ENCODE data around the gene CATSPER3. TPM values are rescaled to one million over a fixed set of nuclear protein-coding genes. Genes with fewer than 3 reads are reported as not detected.
"Not testable (repeated sequence)": the region's sequence is repeated elsewhere in the genome, so short reads cannot be mapped to it uniquely, and the experiment has no call there.

Gene CATSPER3
- total RNA-seq, 1 donor from 2014 or later, result 0.39 TPM

DNA sequence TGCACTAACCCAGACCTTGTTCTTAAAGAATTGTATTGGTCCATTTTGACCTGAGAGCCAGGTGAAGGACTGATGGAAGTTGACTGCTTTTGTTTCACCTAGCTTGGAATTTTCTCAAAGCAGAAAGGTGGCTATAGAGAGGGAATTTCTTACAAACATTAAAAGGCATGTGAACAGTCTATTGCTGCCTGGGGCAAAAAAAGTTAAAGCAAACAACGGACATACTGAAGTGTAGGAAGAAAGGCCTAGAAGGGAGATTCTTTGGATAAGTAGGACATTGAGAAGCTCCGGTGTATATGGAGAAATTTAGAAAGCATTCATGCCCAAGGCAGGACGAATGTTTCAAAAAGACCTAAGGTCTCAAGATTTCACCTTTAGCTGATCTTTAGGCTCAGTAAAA is 11.7 kb downstream of the CATSPER3 start:
- no peak overlapping the region for H3K27ac ChIP-seq (ENCODE audit: low read depth, low read length)
- Mint-ChIP-seq H3K27me3 (ENCODE audit: low read depth, unreplicated experiment) (peaks cover 3% of the 10 kb centered on the region), H3K9me3 (ENCODE audit: unreplicated experiment) (peaks cover 46% of the 10 kb centered on the region), H3K4me3 (ENCODE audit: unreplicated experiment) (no peak overlapping the region), H3K4me1 (ENCODE audit: low read depth, unreplicated experiment) (no peaks in the 10 kb centered on the region), H3K27ac (ENCODE audit: unreplicated experiment) (no peak overlapping the region), H3K36me3 (ENCODE audit: low read depth, unreplicated experiment) (peaks cover 12% of the 10 kb centered on the region)
- no peaks in the 10 kb centered on the region for H3K36me3 ChIP-seq (ENCODE audit: insufficient read depth, low read length)
- no peaks in the 10 kb centered on the region for H3K9me3 ChIP-seq (ENCODE audit: insufficient read depth, low read depth, low read length)
- H2AFZ ChIP-seq (ENCODE audit: low read depth, low read length), result no peak overlapping the region
- H3K79me2 ChIP-seq (ENCODE audit: insufficient read depth, low read length), result no peaks in the 10 kb centered on the region
- TF ChIP-seq EZH2 (IDR thresholded peaks at IDR 0.05; ENCODE audit: insufficient read depth, low read length), result no peak
- no peaks in the 10 kb centered on the region for H4K20me1 ChIP-seq (ENCODE audit: insufficient read depth, low read length)
- no peak overlapping the region for H3K4me3 ChIP-seq (ENCODE audit: insufficient read depth, low read depth, low read length)
- H3K4me1 ChIP-seq (ENCODE audit: insufficient read depth, low read length), result no peaks in the 10 kb centered on the region
- no peak overlapping the region for H3K4me2 ChIP-seq (ENCODE audit: low read length)
- DNase-seq (ENCODE audit: low read depth) (no peak), FAIRE-seq (no peak)
- H3K27me3 ChIP-seq (ENCODE audit: insufficient read depth, low read length), result no peaks in the 10 kb centered on the region
- H3K9ac ChIP-seq (ENCODE audit: low read length), result no peak overlapping the region

DNA sequence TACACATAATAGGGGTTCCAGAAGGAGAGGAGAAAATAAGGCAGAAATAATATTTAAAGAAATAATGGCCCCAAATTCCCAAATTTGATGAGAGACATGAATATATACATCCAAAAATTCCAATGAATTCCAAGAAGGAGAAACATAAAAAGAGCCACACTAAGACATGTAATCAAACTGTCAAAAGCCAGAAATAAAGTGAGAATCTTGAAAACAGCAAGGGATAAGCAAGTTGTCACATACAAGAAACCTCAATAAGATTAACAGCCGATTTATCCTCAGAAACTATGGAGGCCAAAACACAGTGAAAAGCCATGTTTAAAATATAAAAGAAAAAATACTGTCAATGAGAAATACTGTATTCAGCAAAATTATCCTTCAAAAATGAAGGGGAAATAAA is 14.5 kb downstream of the CATSPER3 start:
- Histone ChIP-seq H3K9me3 (ENCODE audit: insufficient read depth, low read depth, low read length) (no peaks in the 10 kb centered on the region), H3K4me3 (ENCODE audit: insufficient read depth, low read depth, low read length) (no peak overlapping the region), H3K4me2 (ENCODE audit: low read length) (no peak overlapping the region), H4K20me1 (ENCODE audit: insufficient read depth, low read length) (no peaks in the 10 kb centered on the region), H2AFZ (ENCODE audit: low read depth, low read length) (no peak overlapping the region), H3K4me1 (ENCODE audit: insufficient read depth, low read length) (no peaks in the 10 kb centered on the region), H3K27me3 (ENCODE audit: insufficient read depth, low read length) (peaks cover 2% of the 10 kb centered on the region), H3K9ac (ENCODE audit: low read length) (no peak overlapping the region), H3K36me3 (ENCODE audit: insufficient read depth, low read length) (no peaks in the 10 kb centered on the region), H3K79me2 (ENCODE audit: insufficient read depth, low read length) (no peaks in the 10 kb centered on the region), H3K27ac (ENCODE audit: low read depth, low read length) (no peak overlapping the region)
- DNase-seq (ENCODE audit: low read depth) (no peak), FAIRE-seq (no peak)
- Mint-ChIP-seq H3K27ac (ENCODE audit: unreplicated experiment) (no peak overlapping the region), H3K27me3 (ENCODE audit: low read depth, unreplicated experiment) (peaks cover 8% of the 10 kb centered on the region), H3K9me3 (ENCODE audit: unreplicated experiment) (peaks cover 34% of the 10 kb centered on the region), H3K4me3 (ENCODE audit: unreplicated experiment) (no peak overlapping the region), H3K36me3 (ENCODE audit: low read depth, unreplicated experiment) (peaks cover 4% of the 10 kb centered on the region), H3K4me1 (ENCODE audit: low read depth, unreplicated experiment) (no peaks in the 10 kb centered on the region)
- TF ChIP-seq, protein P1, sequence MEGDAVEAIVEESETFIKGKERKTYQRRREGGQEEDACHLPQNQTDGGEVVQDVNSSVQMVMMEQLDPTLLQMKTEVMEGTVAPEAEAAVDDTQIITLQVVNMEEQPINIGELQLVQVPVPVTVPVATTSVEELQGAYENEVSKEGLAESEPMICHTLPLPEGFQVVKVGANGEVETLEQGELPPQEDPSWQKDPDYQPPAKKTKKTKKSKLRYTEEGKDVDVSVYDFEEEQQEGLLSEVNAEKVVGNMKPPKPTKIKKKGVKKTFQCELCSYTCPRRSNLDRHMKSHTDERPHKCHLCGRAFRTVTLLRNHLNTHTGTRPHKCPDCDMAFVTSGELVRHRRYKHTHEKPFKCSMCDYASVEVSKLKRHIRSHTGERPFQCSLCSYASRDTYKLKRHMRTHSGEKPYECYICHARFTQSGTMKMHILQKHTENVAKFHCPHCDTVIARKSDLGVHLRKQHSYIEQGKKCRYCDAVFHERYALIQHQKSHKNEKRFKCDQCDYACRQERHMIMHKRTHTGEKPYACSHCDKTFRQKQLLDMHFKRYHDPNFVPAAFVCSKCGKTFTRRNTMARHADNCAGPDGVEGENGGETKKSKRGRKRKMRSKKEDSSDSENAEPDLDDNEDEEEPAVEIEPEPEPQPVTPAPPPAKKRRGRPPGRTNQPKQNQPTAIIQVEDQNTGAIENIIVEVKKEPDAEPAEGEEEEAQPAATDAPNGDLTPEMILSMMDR (IDR thresholded peaks at IDR 0.05; ENCODE audit: insufficient read depth, low read depth, low read length), result no peak
- no peak for TF ChIP-seq EZH2 (IDR thresholded peaks at IDR 0.05; ENCODE audit: insufficient read depth, low read length)

GRCh38 chr5:134989266-134989830 is 21.6 kb downstream of the CATSPER3 start:
- Histone ChIP-seq H3K9me3 (ENCODE audit: insufficient read depth, low read depth, low read length) (no peaks in the 10 kb centered on the region), H4K20me1 (ENCODE audit: insufficient read depth, low read length) (no peaks in the 10 kb centered on the region), H3K79me2 (ENCODE audit: insufficient read depth, low read length) (no peaks in the 10 kb centered on the region), H3K27ac (ENCODE audit: low read depth, low read length) (no peak overlapping the region), H3K36me3 (ENCODE audit: insufficient read depth, low read length) (no peaks in the 10 kb centered on the region), H3K4me2 (ENCODE audit: low read length) (no peak overlapping the region), H3K4me1 (ENCODE audit: insufficient read depth, low read length) (no peaks in the 10 kb centered on the region), H3K9ac (ENCODE audit: low read length) (no peak overlapping the region), H3K4me3 (ENCODE audit: insufficient read depth, low read depth, low read length) (no peak overlapping the region), H3K27me3 (ENCODE audit: insufficient read depth, low read length) (peaks cover 10% of the 10 kb centered on the region), H2AFZ (ENCODE audit: low read depth, low read length) (no peak overlapping the region)
- peaks cover 4% of the 10 kb centered on the region for H3K9me3 Mint-ChIP-seq (ENCODE audit: unreplicated experiment)
- DNase-seq (ENCODE audit: low read depth) (peak; percentile 64), FAIRE-seq (no peak)
- no peak overlapping the region for H3K27ac Mint-ChIP-seq (ENCODE audit: unreplicated experiment)
- no peaks in the 10 kb centered on the region for H3K36me3 Mint-ChIP-seq (ENCODE audit: low read depth, unreplicated experiment)
- no peak overlapping the region for H3K4me3 Mint-ChIP-seq (ENCODE audit: unreplicated experiment)
- TF ChIP-seq EZH2 (IDR thresholded peaks at IDR 0.05; ENCODE audit: insufficient read depth, low read length), result no peak
- TF ChIP-seq, protein P1 (IDR thresholded peaks at IDR 0.05; ENCODE audit: insufficient read depth, low read depth, low read length), result no peak
- H3K4me1 Mint-ChIP-seq (ENCODE audit: low read depth, unreplicated experiment), result peaks cover 8% of the 10 kb centered on the region
- peaks cover 25% of the 10 kb centered on the region for H3K27me3 Mint-ChIP-seq (ENCODE audit: low read depth, unreplicated experiment)

DNA sequence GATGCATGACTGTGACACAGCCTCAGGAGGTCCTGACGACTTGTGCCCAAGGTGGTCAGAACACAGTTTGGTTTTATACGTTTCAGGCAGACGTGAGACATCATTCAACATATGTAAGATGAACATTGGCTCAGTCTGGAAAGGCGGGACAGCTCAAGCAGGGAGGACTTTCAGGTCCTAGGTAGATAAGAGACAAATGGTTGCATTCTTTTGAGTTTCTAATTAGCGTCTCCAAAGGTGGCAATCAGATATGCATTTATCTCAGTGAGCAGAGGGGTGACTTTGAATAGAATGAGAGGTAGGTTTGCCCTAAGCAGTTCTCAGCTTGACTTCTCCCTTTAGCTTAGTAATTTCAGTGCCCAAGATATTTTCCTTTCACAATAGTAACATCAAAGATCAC is 22.5 kb downstream of the CATSPER3 start:
- not testable (repeated sequence) for H4K20me1 ChIP-seq (ENCODE audit: insufficient read depth, low read length); H3K27ac Mint-ChIP-seq (ENCODE audit: unreplicated experiment); H3K36me3 Mint-ChIP-seq (ENCODE audit: low read depth, unreplicated experiment); H3K27ac ChIP-seq (ENCODE audit: low read depth, low read length); H3K4me2 ChIP-seq (ENCODE audit: low read length); H2AFZ ChIP-seq (ENCODE audit: low read depth, low read length); H3K9ac ChIP-seq (ENCODE audit: low read length); DNase-seq (ENCODE audit: low read depth); H3K4me3 ChIP-seq (ENCODE audit: insufficient read depth, low read depth, low read length); H3K36me3 ChIP-seq (ENCODE audit: insufficient read depth, low read length); H3K79me2 ChIP-seq (ENCODE audit: insufficient read depth, low read length); H3K9me3 ChIP-seq (ENCODE audit: insufficient read depth, low read depth, low read length); H3K4me3 Mint-ChIP-seq (ENCODE audit: unreplicated experiment); H3K4me1 Mint-ChIP-seq (ENCODE audit: low read depth, unreplicated experiment); FAIRE-seq; H3K9me3 Mint-ChIP-seq (ENCODE audit: unreplicated experiment); H3K4me1 ChIP-seq (ENCODE audit: insufficient read depth, low read length)
- peaks cover 12% of the 10 kb centered on the region for H3K27me3 ChIP-seq (ENCODE audit: insufficient read depth, low read length)
- H3K27me3 Mint-ChIP-seq (ENCODE audit: low read depth, unreplicated experiment), result peaks cover 32% of the 10 kb centered on the region

Measured in astrocyte (in vitro differentiated cells and primary cell).